Mesenchymal stem cell (in vitro differentiated cells and primary cell): ENCODE data around the gene CHN2.

Experiments
- DNase-seq: peaks from one replicate; pipeline ENCODE4 v3.0.0-alpha.2; 2013
- H2AFZ ChIP-seq: one replicate; pipeline ENCODE4 v1.6.1; 2013; ENCODE audit warnings: low read depth, mild to moderate bottlenecking, control low read depth, inconsistent platforms, low read length, moderate library complexity
- H2AK5ac ChIP-seq: 2 replicates; pipeline ENCODE4 v1.6.1; 2013; ENCODE audit warnings: low read length, moderate library complexity, mild to moderate bottlenecking, inconsistent platforms; ENCODE audit not compliant: severe bottlenecking
- H2BK120ac ChIP-seq: one replicate; pipeline ENCODE4 v1.6.1; 2013; ENCODE audit warnings: low read depth, mild to moderate bottlenecking, inconsistent platforms, low read length, moderate library complexity
- H2BK12ac ChIP-seq, 2 experiments: one replicate each; pipeline ENCODE4 v1.6.1; 2013; ENCODE audit warnings: inconsistent platforms in 2 of 2, low read length in 2 of 2, mild to moderate bottlenecking in 2 of 2, moderate library complexity in 2 of 2, control low read depth in 1 of 2
- H2BK15ac ChIP-seq: one replicate; pipeline ENCODE4 v1.6.1; 2013; ENCODE audit warnings: mild to moderate bottlenecking, low read depth, inconsistent platforms; ENCODE audit not compliant: poor library complexity, severe bottlenecking
- H2BK5ac ChIP-seq: 2 replicates; pipeline ENCODE4 v1.6.1; 2013; ENCODE audit warnings: low read depth, mild to moderate bottlenecking, low read length, control low read depth, inconsistent platforms; ENCODE audit not compliant: poor library complexity, severe bottlenecking
- H3K14ac ChIP-seq, 2 experiments: one replicate each; pipeline ENCODE4 v1.6.1; 2013; ENCODE audit warnings: inconsistent platforms in 2 of 2, low read length in 2 of 2, control low read depth in 1 of 2, mild to moderate bottlenecking in 1 of 2, moderate library complexity in 1 of 2
- H3K18ac ChIP-seq, 2 experiments: one replicate each; pipeline ENCODE4 v1.6.1; 2013; ENCODE audit warnings: inconsistent platforms in 2 of 2, low read length in 2 of 2, control low read depth in 1 of 2, low read depth in 1 of 2, mild to moderate bottlenecking in 1 of 2
- H3K23ac ChIP-seq, 2 experiments: one replicate each; pipeline ENCODE4 v1.6.1; 2013; ENCODE audit warnings: inconsistent platforms in 2 of 2, low read length in 2 of 2, mild to moderate bottlenecking in 2 of 2, moderate library complexity in 2 of 2, control low read depth in 1 of 2
- H3K27ac ChIP-seq: 2 replicates; pipeline ENCODE4 v1.5.1; 2013; ENCODE audit warnings: mild to moderate bottlenecking, moderate library complexity, low read length, control low read depth, inconsistent platforms; ENCODE audit not compliant: poor library complexity, severe bottlenecking
- H3K27me3 ChIP-seq, 2 experiments: 2 replicates each; pipeline versions ENCODE4 v1.6.1 to v1.7.0; 2013; ENCODE audit warnings: low read length in 2 of 2, mild to moderate bottlenecking in 2 of 2, moderate library complexity in 2 of 2, control low read depth in 1 of 2, inconsistent platforms in 1 of 2; ENCODE audit not compliant: control insufficient read depth in 1 of 2, insufficient read depth in 1 of 2
- H3K36me3 ChIP-seq, 2 experiments: 2 replicates each; pipeline versions ENCODE4 v1.6.1 to v1.7.0; 2013; ENCODE audit warnings: low read length in 2 of 2, control low read depth in 1 of 2, inconsistent platforms in 1 of 2, low read depth in 1 of 2, mild to moderate bottlenecking in 1 of 2; ENCODE audit not compliant: insufficient read depth in 2 of 2, control insufficient read depth in 1 of 2
- H3K4ac ChIP-seq, 2 experiments: one replicate each; pipeline ENCODE4 v1.6.1; 2013; ENCODE audit warnings: inconsistent platforms in 2 of 2, low read length in 2 of 2, mild to moderate bottlenecking in 2 of 2, moderate library complexity in 2 of 2, control low read depth in 1 of 2, low read depth in 1 of 2
- H3K4me1 ChIP-seq: 2 replicates; pipeline ENCODE4 v1.6.1; 2013; ENCODE audit warnings: low read depth, low read length, control low read depth; ENCODE audit not compliant: control insufficient read depth, insufficient read depth
- H3K4me2 ChIP-seq: 2 replicates; pipeline ENCODE4 v1.6.1; 2013; ENCODE audit warnings: low read length, mild to moderate bottlenecking, inconsistent platforms; ENCODE audit not compliant: poor library complexity, severe bottlenecking
- H3K4me3 ChIP-seq, 2 experiments: 2 replicates each; pipeline versions ENCODE4 v1.5.1 to v1.7.0; 2013; ENCODE audit warnings: low read length in 2 of 2, mild to moderate bottlenecking in 2 of 2, control low read depth in 1 of 2, low read depth in 1 of 2; ENCODE audit not compliant: insufficient read depth in 1 of 2
- H3K79me1 ChIP-seq: replicated peaks from 2 replicates; pipeline ENCODE4 v1.6.1; 2013; ENCODE audit warnings: mild to moderate bottlenecking, control low read depth, low read length, inconsistent platforms; ENCODE audit not compliant: poor library complexity, severe bottlenecking
- H3K9ac ChIP-seq: 2 replicates; pipeline ENCODE4 v1.7.0; 2013; ENCODE audit warnings: mild to moderate bottlenecking, low read length, moderate library complexity
- H3K9me3 ChIP-seq: 2 replicates; pipeline ENCODE4 v1.7.0; 2013; ENCODE audit warnings: mild to moderate bottlenecking, low read length; ENCODE audit not compliant: control insufficient read depth
- H4K8ac ChIP-seq: one replicate; pipeline ENCODE4 v1.6.1; 2013; ENCODE audit warnings: inconsistent platforms, mild to moderate bottlenecking, low read length, moderate library complexity
- H4K91ac ChIP-seq: one replicate; pipeline ENCODE4 v1.6.1; 2013; ENCODE audit warnings: mild to moderate bottlenecking, low read length, inconsistent platforms
- WGBS: methylation state at CpG from one replicate; pipeline ENCODE4 v1.1.7; 2013; ENCODE audit warnings: mixed read lengths; 5-methylcytosine and 5-hydroxymethylcytosine counted together

The CHN2 gene

DNA sequence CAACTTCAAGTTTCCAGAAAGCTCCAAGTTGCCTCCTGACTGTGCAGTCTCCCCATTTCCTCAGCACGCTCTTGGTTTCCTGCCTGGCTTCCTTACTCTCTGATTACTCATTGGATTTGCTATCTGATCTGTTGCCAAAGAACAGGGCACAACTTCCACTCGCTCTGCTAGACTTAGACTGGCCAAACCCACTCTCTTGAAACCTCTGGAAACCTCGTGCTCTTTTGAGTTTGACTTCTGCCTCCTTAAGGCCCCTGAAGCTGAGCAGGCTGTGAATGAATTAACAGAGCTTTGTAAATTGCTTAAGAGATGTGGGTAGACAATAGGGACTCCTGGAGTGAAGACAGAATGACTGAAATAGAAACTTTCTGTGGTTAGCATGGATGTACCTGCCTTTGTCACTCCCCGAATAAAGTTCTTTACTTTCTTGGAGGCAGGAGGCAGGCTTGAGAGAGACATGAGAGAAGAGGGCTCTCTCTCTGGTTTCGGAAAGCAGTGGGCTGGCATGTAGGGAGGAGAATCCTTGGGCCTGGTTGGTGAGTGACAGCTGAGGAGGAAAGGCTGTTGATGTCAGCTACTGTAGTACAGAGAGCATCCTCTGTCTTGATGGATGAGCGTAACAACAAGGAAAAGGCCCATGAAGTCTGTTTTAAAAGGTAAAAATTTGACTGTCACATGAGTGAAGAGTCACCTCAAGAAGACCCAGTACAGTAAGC lies 70.8 kb downstream of the CHN2 start:
- Histone ChIP-seq H3K27me3 (peaks cover 0 to 10% of the 10 kb centered on the region in 2 experiments), H2BK5ac (no peak overlapping the region), H2AFZ (no peak overlapping the region), H3K9ac (no peak overlapping the region), H3K4me1 (no peaks in the 10 kb centered on the region), H2AK5ac (no peak overlapping the region), H2BK120ac (no peak overlapping the region), H4K8ac (no peak overlapping the region), H3K18ac (no peak overlapping the region), H3K4me3 (no peak overlapping the region), H3K4me2 (no peak overlapping the region), H3K4ac (no peak overlapping the region), H4K91ac (no peak overlapping the region), H2BK15ac (no peak overlapping the region), H3K79me1 (no peaks in the 10 kb centered on the region), H3K9me3 (no peaks in the 10 kb centered on the region), H3K27ac (no peak overlapping the region), H2BK12ac (peak overlapping the region in 1 of 2 experiments; percentile 69), H3K23ac (peak overlapping the region in 1 of 2 experiments; percentile 50), H3K14ac (no peak overlapping the region), H3K36me3 (no peaks in the 10 kb centered on the region)
- DNase-seq, result peak; percentile 57
- WGBS, result 79% methylated on average over 6 of the region's 6 CpGs

- Histone ChIP-seq H2BK12ac (no peak overlapping the region), H3K27ac (no peak overlapping the region), H4K8ac (no peak overlapping the region), H3K4ac (no peak overlapping the region), H4K91ac (no peak overlapping the region), H2BK5ac (no peak overlapping the region), H3K79me1 (no peaks in the 10 kb centered on the region), H3K4me2 (no peak overlapping the region), H3K23ac (no peak overlapping the region), H3K18ac (no peak overlapping the region), H2BK120ac (no peak overlapping the region), H3K27me3 (peaks cover 0 to 38% of the 10 kb centered on the region in 2 experiments), H2AK5ac (no peak overlapping the region), H3K14ac (no peak overlapping the region), H2AFZ (no peak overlapping the region), H3K9ac (no peak overlapping the region), H3K4me3 (no peak overlapping the region), H2BK15ac (no peak overlapping the region), H3K9me3 (no peaks in the 10 kb centered on the region), H3K36me3 (no peaks in the 10 kb centered on the region), H3K4me1 (no peaks in the 10 kb centered on the region)
- no peak for DNase-seq
- 100% methylated on average over 1 of the region's 1 CpG for WGBS
These were observed 75.4 kb downstream of the CHN2 start for GRCh38 chr7:29269935-29270334.

DNA sequence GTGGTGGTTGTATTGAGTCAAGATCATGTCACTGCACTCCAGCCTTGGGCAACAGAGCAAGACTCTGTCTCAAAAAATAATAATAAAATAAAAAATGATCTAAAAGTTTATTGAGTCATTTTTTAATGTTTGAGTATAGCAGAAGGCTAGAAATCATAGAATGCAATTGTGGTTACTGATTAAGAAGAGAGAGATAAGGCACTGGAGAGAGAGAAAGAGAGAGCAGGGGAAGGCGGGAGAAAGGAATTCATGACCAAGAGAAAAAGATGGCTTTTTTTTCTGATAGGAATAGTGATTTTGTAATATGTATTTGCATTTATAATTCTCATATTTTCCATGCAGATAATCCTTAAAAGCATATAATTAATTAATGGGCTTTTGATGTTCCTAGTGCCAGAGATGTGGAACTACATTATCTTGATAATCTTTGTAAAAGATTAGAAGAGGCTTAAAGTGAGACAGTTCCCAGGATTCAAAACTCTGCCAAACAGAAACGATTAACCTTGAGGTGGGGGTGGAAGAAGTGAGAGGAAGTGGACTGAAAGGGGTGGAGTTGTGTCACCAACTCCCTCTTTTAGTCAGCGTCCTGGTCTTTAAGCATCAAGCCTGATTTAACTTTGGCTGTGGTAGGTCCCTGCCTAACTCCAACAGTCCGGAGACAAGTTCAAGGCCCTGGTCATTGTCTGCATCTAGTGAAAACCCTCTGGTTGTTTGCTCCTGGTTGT lies 76.2 kb downstream of the CHN2 start:
- DNase-seq, result peak; percentile 42
- H3K9ac ChIP-seq, result no peak overlapping the region
- H3K27ac ChIP-seq, result no peak overlapping the region
- H4K8ac ChIP-seq, result no peak overlapping the region
- H3K36me3 ChIP-seq, result no peaks in the 10 kb centered on the region
- no peak overlapping the region for H3K4ac ChIP-seq
- H3K9me3 ChIP-seq, result no peaks in the 10 kb centered on the region
- H3K23ac ChIP-seq, result no peak overlapping the region
- H2BK5ac ChIP-seq, result no peak overlapping the region
- no peak overlapping the region for H2AK5ac ChIP-seq
- no peaks in the 10 kb centered on the region for H3K4me1 ChIP-seq
- no peak overlapping the region for H2BK120ac ChIP-seq
- 23% methylated on average over 3 of the region's 4 CpGs for WGBS
- no peak overlapping the region for H2AFZ ChIP-seq
- no peak overlapping the region for H2BK15ac ChIP-seq
- no peak overlapping the region for H3K14ac ChIP-seq
- H3K18ac ChIP-seq, result peak overlapping the region in 1 of 2 experiments; percentile 21
- H2BK12ac ChIP-seq, result no peak overlapping the region
- H4K91ac ChIP-seq, result no peak overlapping the region
- H3K27me3 ChIP-seq, result peaks cover 0 to 39% of the 10 kb centered on the region in 2 experiments
- no peaks in the 10 kb centered on the region for H3K79me1 ChIP-seq
- no peak overlapping the region for H3K4me3 ChIP-seq
- no peak overlapping the region for H3K4me2 ChIP-seq

GRCh38 chr7:29271319-29271658 lies 76.7 kb downstream of the CHN2 start:
- Histone ChIP-seq H3K79me1 (no peaks in the 10 kb centered on the region), H3K36me3 (no peaks in the 10 kb centered on the region), H2AK5ac (no peak overlapping the region), H3K4me2 (no peak overlapping the region), H3K27ac (no peak overlapping the region), H3K14ac (no peak overlapping the region), H3K4me1 (no peaks in the 10 kb centered on the region), H3K4ac (no peak overlapping the region), H3K9ac (no peak overlapping the region), H3K18ac (no peak overlapping the region), H4K8ac (no peak overlapping the region), H3K27me3 (peaks cover 2 to 41% of the 10 kb centered on the region in 2 experiments), H2AFZ (no peak overlapping the region), H3K9me3 (no peaks in the 10 kb centered on the region), H2BK12ac (no peak overlapping the region), H3K4me3 (no peak overlapping the region), H2BK15ac (no peak overlapping the region), H2BK120ac (no peak overlapping the region), H3K23ac (no peak overlapping the region), H2BK5ac (no peak overlapping the region), H4K91ac (no peak overlapping the region)
- 63% methylated on average over 4 of the region's 4 CpGs for WGBS
- peak; percentile 3 for DNase-seq
